Measurements from ENCODE around the gene PIK3CG. TPM values are rescaled to one million over a fixed set of nuclear protein-coding genes. Genes with fewer than 3 reads are reported as not detected.
"Not testable (repeated sequence)": the region's sequence is repeated elsewhere in the genome, so short reads cannot be mapped to it uniquely, and the experiment has no call there.

The PIK3CG gene
- total RNA-seq, 1 experiment from 2014 or later, result 118 TPM

DNA sequence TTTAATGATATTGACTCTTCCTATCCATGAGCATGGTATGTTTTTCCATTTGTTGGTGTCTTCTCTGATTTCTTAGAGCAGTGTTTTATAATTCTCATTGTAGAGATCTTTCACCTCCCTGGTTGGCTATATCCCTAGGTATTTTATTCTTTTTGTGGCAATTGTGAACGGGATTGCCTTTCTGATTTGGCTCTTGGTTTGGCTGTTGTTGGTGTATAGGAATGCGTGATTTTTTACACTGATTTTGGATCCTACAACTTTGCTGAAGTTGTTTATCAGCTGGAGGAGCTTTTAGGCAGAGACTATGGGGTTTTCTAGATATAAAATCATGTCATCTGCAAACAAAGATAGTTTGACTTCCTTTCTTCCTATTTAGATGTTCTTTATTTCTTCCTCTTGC, 33.9 kb downstream of the PIK3CG start:
- H3K4me2 ChIP-seq (ENCODE audit: low read depth, low read length, poor library complexity, severe bottlenecking); H3K9ac ChIP-seq (ENCODE audit: low read length); H3K27ac ChIP-seq (ENCODE audit: low read length); H2AFZ ChIP-seq (ENCODE audit: low read length); DNase-seq; H4K20me1 ChIP-seq (ENCODE audit: insufficient read depth, low read depth, low read length); H3K4me3 ChIP-seq (ENCODE audit: low read length); H3K9me3 ChIP-seq (ENCODE audit: low read length); H3K27me3 ChIP-seq (ENCODE audit: low read length); H3K9me2 ChIP-seq (replicated peaks; ENCODE audit: insufficient read depth, low read length): not testable (repeated sequence)
- Histone ChIP-seq H3K79me2 (ENCODE audit: low read length) (peaks cover 49% of the 10 kb centered on the region), H3K36me3 (ENCODE audit: insufficient read depth, low read length) (peaks cover 45% of the 10 kb centered on the region), H3K4me1 (ENCODE audit: low read length) (peaks cover 16% of the 10 kb centered on the region)

DNA sequence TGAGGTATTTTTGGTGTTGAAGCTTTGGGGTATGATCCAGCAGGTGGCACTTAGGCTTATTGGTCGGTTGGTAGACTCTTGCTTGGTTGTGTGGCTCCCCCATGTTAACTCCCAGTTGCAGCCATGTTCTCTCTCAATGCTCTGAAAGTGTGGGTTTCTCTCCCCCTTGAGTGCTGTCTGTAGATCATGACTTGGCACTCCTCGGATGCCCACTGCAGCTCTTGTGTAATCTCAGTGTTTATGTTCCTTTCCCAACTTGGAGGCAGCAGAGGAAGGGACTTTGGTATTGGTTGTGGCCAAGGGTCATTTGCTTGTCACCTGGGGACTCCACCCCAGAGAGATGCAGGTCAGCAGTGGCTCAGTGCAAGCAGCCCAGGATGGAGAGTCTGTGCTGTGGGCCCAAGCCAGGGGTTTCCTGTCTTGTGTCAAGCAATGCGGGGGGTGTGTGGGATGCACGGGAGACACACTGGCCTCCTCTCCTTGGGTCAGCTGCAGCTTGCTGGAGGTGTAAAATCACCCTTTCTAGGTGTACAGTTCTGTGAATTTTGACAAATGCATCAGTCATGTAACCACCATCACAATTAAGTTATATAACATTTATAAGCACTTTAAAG, 36.9 kb downstream of the PIK3CG start:
- Histone ChIP-seq H3K4me2 (ENCODE audit: low read depth, low read length, poor library complexity, severe bottlenecking) (no peak overlapping the region), H3K79me2 (ENCODE audit: low read length) (peaks cover 39% of the 10 kb centered on the region), H3K4me1 (ENCODE audit: low read length) (no peaks in the 10 kb centered on the region), H3K36me3 (ENCODE audit: insufficient read depth, low read length) (peaks cover 47% of the 10 kb centered on the region), H3K9ac (ENCODE audit: low read length) (no peak overlapping the region), H3K27me3 (ENCODE audit: low read length) (no peaks in the 10 kb centered on the region), H4K20me1 (ENCODE audit: insufficient read depth, low read depth, low read length) (no peaks in the 10 kb centered on the region), H2AFZ (ENCODE audit: low read length) (no peak overlapping the region), H3K9me2 (replicated peaks; ENCODE audit: insufficient read depth, low read length) (no peaks in the 10 kb centered on the region), H3K9me3 (ENCODE audit: low read length) (no peaks in the 10 kb centered on the region), H3K27ac (ENCODE audit: low read length) (no peak overlapping the region), H3K4me3 (ENCODE audit: low read length) (no peak overlapping the region)
- no peak for DNase-seq

DNA sequence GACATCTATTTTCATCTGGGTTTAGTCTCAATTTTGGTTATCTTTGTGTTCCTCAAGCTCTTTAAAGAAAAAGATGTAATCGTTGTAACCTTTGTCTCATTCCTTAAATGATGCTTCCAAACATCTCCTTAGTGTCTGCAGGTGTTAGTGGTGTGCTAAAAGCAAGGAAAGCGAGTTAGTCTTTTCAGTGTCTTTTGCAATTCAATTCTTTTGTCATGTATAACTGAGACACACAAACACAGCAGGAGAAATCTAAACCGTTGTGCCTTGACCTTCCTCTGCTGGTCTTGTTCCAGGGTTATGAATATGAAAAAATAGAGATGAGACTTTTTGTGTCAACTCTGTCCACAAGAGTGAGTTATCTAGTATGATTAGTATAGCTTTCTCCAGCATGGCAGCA, 40.7 kb downstream of the PIK3CG start:
- Histone ChIP-seq H3K4me3 (ENCODE audit: low read length) (no peak overlapping the region), H3K79me2 (ENCODE audit: low read length) (peaks cover 11% of the 10 kb centered on the region; the same call in 1 of the 2 replicates), H3K9ac (ENCODE audit: low read length) (no peak overlapping the region), H3K9me3 (ENCODE audit: low read length) (no peaks in the 10 kb centered on the region), H3K36me3 (ENCODE audit: insufficient read depth, low read length) (peaks cover 46% of the 10 kb centered on the region), H3K9me2 (replicated peaks; ENCODE audit: insufficient read depth, low read length) (no peaks in the 10 kb centered on the region), H3K27me3 (ENCODE audit: low read length) (no peaks in the 10 kb centered on the region), H3K27ac (ENCODE audit: low read length) (no peak overlapping the region), H3K4me1 (ENCODE audit: low read length) (no peaks in the 10 kb centered on the region), H4K20me1 (ENCODE audit: insufficient read depth, low read depth, low read length) (no peaks in the 10 kb centered on the region; the same call in 1 of the 2 replicates), H2AFZ (ENCODE audit: low read length) (no peak overlapping the region), H3K4me2 (ENCODE audit: low read depth, low read length, poor library complexity, severe bottlenecking) (no peak overlapping the region)
- no peak for DNase-seq

DNA sequence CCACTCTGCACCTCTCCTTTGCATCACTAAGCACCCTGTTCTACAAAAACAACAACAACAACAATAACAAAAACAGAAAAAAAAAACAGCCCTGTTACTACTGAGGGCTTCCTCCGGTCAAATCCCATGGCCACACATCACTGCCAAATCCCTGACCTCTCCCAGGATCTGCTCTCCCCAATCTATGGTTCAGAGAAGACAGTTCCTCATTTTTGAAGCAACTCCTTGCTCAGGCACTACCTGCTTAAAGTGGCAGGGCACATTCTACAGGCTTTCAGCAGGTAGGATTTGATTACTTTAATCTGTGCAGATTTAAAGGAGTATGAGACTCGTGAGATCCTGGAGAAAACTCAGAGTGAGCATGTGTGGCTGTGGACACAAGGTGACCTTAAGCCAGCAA, 46.9 kb downstream of the PIK3CG start:
- Histone ChIP-seq H3K9me2 (replicated peaks; ENCODE audit: insufficient read depth, low read length) (no peaks in the 10 kb centered on the region), H3K27me3 (ENCODE audit: low read length) (no peaks in the 10 kb centered on the region), H3K36me3 (ENCODE audit: insufficient read depth, low read length) (peaks cover 11% of the 10 kb centered on the region), H3K9ac (ENCODE audit: low read length) (no peak overlapping the region), H2AFZ (ENCODE audit: low read length) (no peak overlapping the region), H4K20me1 (ENCODE audit: insufficient read depth, low read depth, low read length) (no peaks in the 10 kb centered on the region; the same call in 1 of the 2 replicates), H3K4me2 (ENCODE audit: low read depth, low read length, poor library complexity, severe bottlenecking) (no peak overlapping the region), H3K79me2 (ENCODE audit: low read length) (no peaks in the 10 kb centered on the region), H3K9me3 (ENCODE audit: low read length) (no peaks in the 10 kb centered on the region), H3K4me1 (ENCODE audit: low read length) (no peaks in the 10 kb centered on the region), H3K4me3 (ENCODE audit: low read length) (no peak overlapping the region), H3K27ac (ENCODE audit: low read length) (no peak overlapping the region)
- peak; percentile 39 for DNase-seq

DNA sequence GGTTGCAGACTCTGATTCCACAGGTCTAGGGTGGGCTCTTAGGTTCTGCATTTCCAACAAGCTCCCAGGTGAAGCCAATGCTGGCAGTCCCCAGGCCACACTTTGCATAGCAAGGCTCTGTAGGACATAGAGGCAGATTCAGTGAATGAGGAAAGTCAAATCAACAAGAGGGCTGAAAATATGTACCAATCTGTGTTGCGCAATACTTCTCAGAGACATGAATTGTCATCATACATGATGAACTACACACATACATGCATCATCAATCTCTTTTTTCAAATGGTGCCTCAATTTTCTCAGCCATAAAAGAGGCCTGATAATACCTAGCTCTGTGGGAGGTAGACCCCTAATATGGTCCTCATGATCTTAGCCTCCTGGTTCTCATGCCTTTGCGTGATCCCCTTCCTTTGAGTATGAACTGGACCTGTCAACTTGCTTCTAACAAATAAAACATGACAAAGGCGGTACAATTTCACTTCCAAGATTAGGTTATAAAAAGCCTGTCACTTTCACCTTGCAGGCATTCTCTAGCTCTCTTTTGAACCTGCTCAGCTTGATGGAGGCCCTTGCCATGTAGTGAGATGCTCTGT, 49.0 kb downstream of the PIK3CG start:
- H3K9ac ChIP-seq (ENCODE audit: low read length), result no peak overlapping the region
- H3K79me2 ChIP-seq (ENCODE audit: low read length), result no peaks in the 10 kb centered on the region
- no peak for DNase-seq
- no peaks in the 10 kb centered on the region for H3K27me3 ChIP-seq (ENCODE audit: low read length)
- no peak overlapping the region for H2AFZ ChIP-seq (ENCODE audit: low read length)
- H3K9me3 ChIP-seq (ENCODE audit: low read length), result no peaks in the 10 kb centered on the region
- H3K4me3 ChIP-seq (ENCODE audit: low read length), result no peak overlapping the region
- no peak overlapping the region for H3K27ac ChIP-seq (ENCODE audit: low read length)
- H3K4me2 ChIP-seq (ENCODE audit: low read depth, low read length, poor library complexity, severe bottlenecking), result no peak overlapping the region
- H4K20me1 ChIP-seq (ENCODE audit: insufficient read depth, low read depth, low read length), result no peaks in the 10 kb centered on the region
- H3K9me2 ChIP-seq (replicated peaks; ENCODE audit: insufficient read depth, low read length), result no peaks in the 10 kb centered on the region
- H3K4me1 ChIP-seq (ENCODE audit: low read length), result no peaks in the 10 kb centered on the region
- H3K36me3 ChIP-seq (ENCODE audit: insufficient read depth, low read length), result no peaks in the 10 kb centered on the region

DNA sequence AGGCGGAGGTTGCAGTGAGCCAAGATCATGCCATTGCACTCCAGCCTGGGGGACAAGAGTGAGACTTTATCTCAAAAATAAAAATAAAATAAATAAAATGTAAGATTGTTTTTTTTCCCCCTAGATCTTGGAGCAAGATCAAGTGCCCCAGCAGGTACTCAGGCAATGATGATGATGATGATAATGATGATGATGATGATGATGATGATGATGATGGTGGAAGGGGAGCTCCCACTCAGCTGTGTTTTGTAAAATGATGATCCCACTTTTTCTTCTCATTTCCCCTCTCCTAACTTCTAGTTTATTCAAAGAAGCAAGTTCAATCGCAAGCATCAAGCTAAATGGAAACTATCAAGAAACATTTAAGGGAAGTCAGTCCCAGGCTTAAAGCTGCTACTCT, 50.3 kb downstream of the PIK3CG start:
- H3K9me3 ChIP-seq (ENCODE audit: low read length), result no peaks in the 10 kb centered on the region
- H3K4me3 ChIP-seq (ENCODE audit: low read length), result no peak overlapping the region
- H3K9ac ChIP-seq (ENCODE audit: low read length), result no peak overlapping the region
- no peak overlapping the region for H3K27ac ChIP-seq (ENCODE audit: low read length)
- H3K4me2 ChIP-seq (ENCODE audit: low read depth, low read length, poor library complexity, severe bottlenecking), result no peak overlapping the region
- peak; percentile 16 for DNase-seq
- H3K27me3 ChIP-seq (ENCODE audit: low read length), result no peaks in the 10 kb centered on the region
- no peaks in the 10 kb centered on the region for H3K36me3 ChIP-seq (ENCODE audit: insufficient read depth, low read length)
- H3K79me2 ChIP-seq (ENCODE audit: low read length), result no peaks in the 10 kb centered on the region
- H3K4me1 ChIP-seq (ENCODE audit: low read length), result no peaks in the 10 kb centered on the region
- no peaks in the 10 kb centered on the region for H4K20me1 ChIP-seq (ENCODE audit: insufficient read depth, low read depth, low read length)
- no peaks in the 10 kb centered on the region for H3K9me2 ChIP-seq (replicated peaks; ENCODE audit: insufficient read depth, low read length)
- H2AFZ ChIP-seq (ENCODE audit: low read length), result no peak overlapping the region

DNA sequence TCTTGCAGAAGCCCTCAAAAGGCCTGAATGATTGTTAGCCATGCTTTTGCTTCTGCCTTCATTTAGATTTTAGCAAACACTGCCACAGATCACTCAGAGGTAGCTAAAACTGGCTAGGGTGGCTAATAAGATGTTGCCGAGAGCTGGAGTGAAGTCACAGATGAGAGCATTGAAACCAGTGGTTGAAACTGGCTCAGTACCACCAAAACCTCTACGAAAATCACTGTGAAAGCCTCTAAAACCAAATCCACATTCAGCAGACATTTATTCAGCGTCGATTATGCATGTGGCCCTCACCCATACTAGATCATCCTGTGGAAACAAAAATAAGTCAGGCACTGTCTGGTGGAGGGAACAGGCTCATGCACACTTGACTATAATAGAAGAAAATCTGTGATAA, 50.8 kb downstream of the PIK3CG start:
- no peaks in the 10 kb centered on the region for H3K9me3 ChIP-seq (ENCODE audit: low read length)
- H3K79me2 ChIP-seq (ENCODE audit: low read length), result no peaks in the 10 kb centered on the region
- no peak overlapping the region for H2AFZ ChIP-seq (ENCODE audit: low read length)
- H3K9ac ChIP-seq (ENCODE audit: low read length), result no peak overlapping the region
- H3K4me3 ChIP-seq (ENCODE audit: low read length), result no peak overlapping the region
- no peak overlapping the region for H3K4me2 ChIP-seq (ENCODE audit: low read depth, low read length, poor library complexity, severe bottlenecking)
- H3K27ac ChIP-seq (ENCODE audit: low read length), result no peak overlapping the region
- H3K27me3 ChIP-seq (ENCODE audit: low read length), result no peaks in the 10 kb centered on the region
- no peaks in the 10 kb centered on the region for H4K20me1 ChIP-seq (ENCODE audit: insufficient read depth, low read depth, low read length)
- H3K9me2 ChIP-seq (replicated peaks; ENCODE audit: insufficient read depth, low read length), result no peaks in the 10 kb centered on the region
- no peaks in the 10 kb centered on the region for H3K36me3 ChIP-seq (ENCODE audit: insufficient read depth, low read length)
- no peaks in the 10 kb centered on the region for H3K4me1 ChIP-seq (ENCODE audit: low read length)
- no peak for DNase-seq

DNA sequence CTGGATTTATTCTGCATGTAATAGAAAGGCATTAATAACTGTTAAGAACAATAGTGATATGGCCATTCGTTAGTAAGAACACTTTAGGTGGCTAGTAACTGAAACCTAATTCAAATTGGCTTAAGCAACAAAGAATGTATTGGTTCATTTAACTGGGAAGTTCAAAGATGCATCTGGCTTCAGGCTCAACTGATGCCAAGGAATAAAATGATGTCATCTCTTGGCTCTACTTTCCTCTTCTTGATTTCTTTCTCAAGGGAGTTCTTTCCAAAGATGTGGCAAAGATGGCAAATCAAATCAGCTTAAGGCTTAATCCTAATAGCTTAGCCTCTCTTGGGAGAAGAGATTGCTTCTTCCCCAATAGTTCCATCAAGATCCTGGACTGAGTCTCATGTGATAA, 51.6 kb downstream of the PIK3CG start:
- Histone ChIP-seq H3K27ac (ENCODE audit: low read length) (no peak overlapping the region), H3K27me3 (ENCODE audit: low read length) (no peaks in the 10 kb centered on the region)

More for the DNA sequence above, 51.6 kb downstream of the PIK3CG start:
- no peaks in the 10 kb centered on the region for H3K36me3 ChIP-seq (ENCODE audit: insufficient read depth, low read length)
- no peaks in the 10 kb centered on the region for H3K9me3 ChIP-seq (ENCODE audit: low read length)
- no peaks in the 10 kb centered on the region for H4K20me1 ChIP-seq (ENCODE audit: insufficient read depth, low read depth, low read length)
- H3K9ac ChIP-seq (ENCODE audit: low read length), result no peak overlapping the region
- H3K4me2 ChIP-seq (ENCODE audit: low read depth, low read length, poor library complexity, severe bottlenecking), result no peak overlapping the region
- H3K9me2 ChIP-seq (replicated peaks; ENCODE audit: insufficient read depth, low read length), result no peaks in the 10 kb centered on the region
- H3K4me1 ChIP-seq (ENCODE audit: low read length), result no peaks in the 10 kb centered on the region
- no peak overlapping the region for H3K4me3 ChIP-seq (ENCODE audit: low read length)
- no peak for DNase-seq
- H3K79me2 ChIP-seq (ENCODE audit: low read length), result no peaks in the 10 kb centered on the region
- no peak overlapping the region for H2AFZ ChIP-seq (ENCODE audit: low read length)

Measured in Karpas-422 (cell line).